GM13976 (cell line): ENCODE measurements around the gene SH3TC2.

Experiments
- DNase-seq: peaks from one replicate; pipeline ENCODE4 v3.0.0; 2012; ENCODE audit warnings: low spot score
- CTCF ChIP-seq: IDR thresholded peaks from 2 replicates; pipeline ENCODE4 v1.5.1; 2012; ENCODE audit warnings: borderline replicate concordance, mild to moderate bottlenecking; ENCODE audit not compliant: insufficient read depth; ENCODE audit errors: extremely low read depth, missing control alignments, control extremely low read depth
- in situ Hi-C: fragments of 300-500 bp; cut with MboI; formaldehyde crosslinking; loops from one replicate; pipeline ENCODE4 v1.12.0; 2022; ENCODE audit warnings: low sequenced_read_pairs, mixed read lengths, inconsistent platforms; ENCODE audit not compliant: unreplicated experiment

Gene SH3TC2

GRCh38 chr5:149053072-149053695, 9.7 kb downstream of the SH3TC2 start:
- no peak for DNase-seq
- TF ChIP-seq CTCF = no peak
- in situ Hi-C loops = no loop called here

- DNase-seq = no peak
- in situ Hi-C loops = loop anchor here (25.0 kb wide), 2 partner anchors 312 to 862 kb away; no protein-coding TSS in a partner anchor
- TF ChIP-seq CTCF = no peak
These were observed 13.5 kb downstream of the SH3TC2 start for GRCh38 chr5:149049371-149049781.

GRCh38 chr5:149048811-149049210, 14.1 kb downstream of the SH3TC2 start:
- no peak for DNase-seq
- TF ChIP-seq CTCF = no peak
- in situ Hi-C loops = loop anchor here (25.0 kb wide), 2 partner anchors 312 to 862 kb away; no protein-coding TSS in a partner anchor

- no peak for TF ChIP-seq CTCF
- DNase-seq = no peak
- in situ Hi-C loops = loop anchor here (25.0 kb wide), 2 partner anchors 310 to 860 kb away; no protein-coding TSS in a partner anchor
These were observed 15.4 kb downstream of the SH3TC2 start for GRCh38 chr5:149047462-149047861.

- in situ Hi-C loops = loop anchor here (25.0 kb wide), 2 partner anchors 309 to 859 kb away; no protein-coding TSS in a partner anchor
- DNase-seq = no peak
- no peak for TF ChIP-seq CTCF
These were observed 16.5 kb downstream of the SH3TC2 start for GRCh38 chr5:149046196-149046829.

GRCh38 chr5:149045089-149045460, 17.8 kb downstream of the SH3TC2 start:
- no peak for TF ChIP-seq CTCF
- DNase-seq = no peak
- in situ Hi-C loops = loop anchor here (25.0 kb wide), 2 partner anchors 308 to 858 kb away; no protein-coding TSS in a partner anchor
